Fibroblast of gingiva (primary cell): ENCODE data around the gene C12orf57.
"Not testable (repeated sequence)": the region's sequence is repeated elsewhere in the genome, so short reads cannot be mapped to it uniquely, and the experiment has no call there.

ENCODE experiments used
- DNase-seq: peaks from one replicate; pipeline ENCODE4 v3.0.0-alpha.2; 2011; ENCODE audit warnings: low read depth

The C12orf57 gene

GRCh38 chr12:6943722-6944380, at the start of gene C12orf57, which contains the start of gene RNU7-1:
Gene C12orf57, plus strand, starts transcription at chr12:6944022. Its CDS starts 100 bp downstream, at chr12:6944122.
Gene RNU7-1, plus strand, starts transcription at chr12:6943816.
- DNase-seq, result peak; percentile 84

GRCh38 chr12:6894321-6894720, 49.5 kb upstream of the C12orf57 start:
- DNase-seq, result no peak

GRCh38 chr12:6896846-6897435, 46.9 kb upstream of the C12orf57 start:
- no peak for DNase-seq

- no peak for DNase-seq
Observed at GRCh38 chr12:6899427-6899826, 44.4 kb upstream of the C12orf57 start.

- DNase-seq, result peak; percentile 38
Observed at GRCh38 chr12:6899837-6900519, 43.8 kb upstream of the C12orf57 start.

GRCh38 chr12:6902448-6902847, 41.4 kb upstream of the C12orf57 start:
- DNase-seq, result no peak

GRCh38 chr12:6903722-6904121, 40.1 kb upstream of the C12orf57 start:
- DNase-seq, result no peak

- DNase-seq, result peak; percentile 91
Observed at GRCh38 chr12:6904280-6905276, 39.2 kb upstream of the C12orf57 start, which contains the start of gene LRRC23. Gene LRRC23, plus strand, starts transcription at chr12:6904822. Its CDS starts 812 bp downstream, at chr12:6905634.

GRCh38 chr12:6905414-6906040, 38.3 kb upstream of the C12orf57 start:
- DNase-seq, result no peak

GRCh38 chr12:6908141-6908540, 35.7 kb upstream of the C12orf57 start:
- not testable (repeated sequence) for DNase-seq

- DNase-seq, result no peak
Observed at GRCh38 chr12:6909421-6910145, 34.2 kb upstream of the C12orf57 start.

GRCh38 chr12:6912164-6912935, 31.5 kb upstream of the C12orf57 start:
- DNase-seq, result no peak

- DNase-seq, result peak; percentile 57
Observed at GRCh38 chr12:6914246-6914946, 29.4 kb upstream of the C12orf57 start, which contains the start of gene ENO2. Gene ENO2, plus strand, starts transcription at chr12:6914580. Its CDS starts 1,253 bp downstream, at chr12:6915833.

GRCh38 chr12:6914947-6915788, 28.7 kb upstream of the C12orf57 start:
- no peak for DNase-seq

- DNase-seq, result no peak
Observed at GRCh38 chr12:6915789-6916285, 28.0 kb upstream of the C12orf57 start.

- no peak for DNase-seq
Observed at GRCh38 chr12:6916426-6917200, 27.2 kb upstream of the C12orf57 start.
